Measurements from ENCODE around the gene ARID1B. TPM values are rescaled to one million over a fixed set of nuclear protein-coding genes. Genes with fewer than 3 reads are reported as not detected.

Gene ARID1B
- total RNA-seq, 1 donor from 2014 or later = 66.3 TPM

DNA sequence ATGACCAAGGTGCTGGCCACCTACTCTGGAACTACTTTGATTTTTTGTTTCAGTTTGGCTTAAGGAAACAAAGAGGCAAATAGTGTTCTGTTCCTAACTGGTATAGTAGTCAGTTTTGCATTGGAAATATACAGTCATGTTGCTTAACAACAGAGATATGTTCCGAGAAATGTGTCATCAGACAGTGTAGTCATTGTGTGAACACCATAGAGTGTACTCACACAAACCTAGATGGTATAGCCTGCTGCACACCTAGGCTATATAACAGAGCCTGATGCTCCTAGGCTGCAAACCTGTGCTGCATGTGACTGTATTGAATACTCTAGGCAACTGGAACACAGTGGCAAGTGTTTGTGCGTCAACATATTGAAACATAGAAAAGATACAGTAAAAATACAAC, 80.4 kb downstream of the ARID1B start:
- Mint-ChIP-seq H3K36me3 (ENCODE audit: low read depth) (peaks cover 3% of the 10 kb centered on the region), H3K9me3 (no peaks in the 10 kb centered on the region), H3K27me3 (ENCODE audit: low read depth) (no peaks in the 10 kb centered on the region), H3K4me3 (ENCODE audit: low read depth) (no peak overlapping the region), H3K27ac (peak overlapping the region; percentile 74), H3K4me1 (ENCODE audit: low read depth) (peaks cover 49% of the 10 kb centered on the region)
- no peak for DNase-seq (ENCODE audit: low spot score)
- intact Hi-C loops (cut with micrococcal nuclease) = loop anchor here (1.0 to 10.0 kb wide), 7 partner anchors 27 to 247 kb away; no protein-coding TSS in a partner anchor

- H3K4me1 Mint-ChIP-seq (ENCODE audit: low read depth) = peaks cover 51% of the 10 kb centered on the region
- intact Hi-C loops (cut with micrococcal nuclease) = loop anchor here (5.0 to 10.0 kb wide), 4 partner anchors 98 to 245 kb away; no protein-coding TSS in a partner anchor
- H3K4me3 Mint-ChIP-seq (ENCODE audit: low read depth) = no peak overlapping the region
- peaks cover 3% of the 10 kb centered on the region for H3K36me3 Mint-ChIP-seq (ENCODE audit: low read depth)
- DNase-seq (ENCODE audit: low spot score) = no peak
- no peaks in the 10 kb centered on the region for H3K9me3 Mint-ChIP-seq
- peak overlapping the region; percentile 5 for H3K27ac Mint-ChIP-seq
- no peaks in the 10 kb centered on the region for H3K27me3 Mint-ChIP-seq (ENCODE audit: low read depth)
Measured at GRCh38 chr6:156859686-156860085, 82.5 kb downstream of the ARID1B start.

DNA sequence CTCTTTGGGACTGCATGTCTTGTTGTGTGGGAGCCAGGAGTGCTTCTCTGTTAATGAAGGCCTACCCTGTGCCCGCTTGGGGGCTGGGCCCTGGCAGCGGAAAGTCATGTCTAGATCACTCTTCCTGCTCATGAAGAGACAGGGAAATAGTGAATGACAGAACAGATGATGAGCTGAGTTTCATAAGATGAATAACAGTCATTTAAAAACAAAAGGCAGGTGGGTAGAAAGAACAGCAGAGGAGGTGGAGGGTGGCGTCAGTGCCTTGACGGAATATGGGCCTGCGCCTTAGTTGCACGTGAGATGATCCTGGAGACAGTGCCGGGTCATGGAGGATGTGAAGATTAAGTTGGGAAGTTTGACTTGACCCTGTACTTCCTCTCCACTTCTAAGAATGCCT, 85.5 kb downstream of the ARID1B start:
- Mint-ChIP-seq H3K27ac (peak overlapping the region; percentile 13), H3K27me3 (ENCODE audit: low read depth) (no peaks in the 10 kb centered on the region), H3K36me3 (ENCODE audit: low read depth) (peaks cover 3% of the 10 kb centered on the region), H3K9me3 (no peaks in the 10 kb centered on the region), H3K4me3 (ENCODE audit: low read depth) (no peak overlapping the region), H3K4me1 (ENCODE audit: low read depth) (peaks cover 48% of the 10 kb centered on the region)
- intact Hi-C loops (cut with micrococcal nuclease) = no loop called here
- DNase-seq (ENCODE audit: low spot score) = no peak

DNA sequence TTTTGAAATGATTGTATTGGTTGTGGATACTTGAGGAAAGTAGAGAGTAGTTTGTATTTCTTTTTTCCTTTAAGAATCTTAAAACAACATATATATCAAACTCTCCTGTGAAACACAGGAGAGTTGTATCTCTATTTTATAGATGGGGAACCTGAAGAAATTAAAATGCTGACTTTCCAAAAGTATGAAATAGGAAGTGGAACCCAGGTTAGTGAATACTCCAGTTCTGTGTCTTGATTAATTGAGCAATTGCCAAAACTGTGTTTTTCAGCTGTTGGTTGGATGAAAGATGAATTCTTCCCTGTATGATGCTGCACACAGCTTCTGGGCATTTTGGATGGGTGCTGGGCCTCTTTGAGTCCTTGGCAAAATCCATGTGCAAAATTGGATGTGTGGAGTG, 86.3 kb downstream of the ARID1B start:
- Mint-ChIP-seq H3K4me3 (ENCODE audit: low read depth) (no peak overlapping the region), H3K9me3 (no peaks in the 10 kb centered on the region), H3K36me3 (ENCODE audit: low read depth) (no peaks in the 10 kb centered on the region), H3K27ac (no peak overlapping the region), H3K27me3 (ENCODE audit: low read depth) (no peaks in the 10 kb centered on the region), H3K4me1 (ENCODE audit: low read depth) (peaks cover 48% of the 10 kb centered on the region)
- DNase-seq (ENCODE audit: low spot score) = no peak
- intact Hi-C loops (cut with micrococcal nuclease) = no loop called here

DNA sequence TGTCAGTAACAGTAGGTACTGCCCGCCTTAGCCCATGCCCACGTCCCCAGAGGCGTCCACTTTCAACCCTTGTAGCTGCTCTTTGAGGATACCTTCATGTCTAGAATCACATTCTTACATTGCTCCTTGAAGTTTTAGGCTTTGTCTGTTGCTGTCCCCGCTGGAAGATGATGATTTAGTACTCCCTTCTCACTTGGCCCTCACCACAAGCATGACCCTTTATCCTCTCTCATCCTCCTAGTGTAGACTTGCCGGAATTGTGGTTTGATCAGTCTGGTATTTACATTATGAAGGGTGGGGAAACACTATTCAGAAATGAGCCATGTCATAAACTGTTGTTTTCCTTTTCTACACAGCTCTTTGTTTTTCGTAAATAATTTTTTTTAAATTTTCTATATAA, 87.4 kb downstream of the ARID1B start:
- DNase-seq (ENCODE audit: low spot score) = no peak
- intact Hi-C loops (cut with micrococcal nuclease) = no loop called here
- H3K27me3 Mint-ChIP-seq (ENCODE audit: low read depth) = no peaks in the 10 kb centered on the region
- no peak overlapping the region for H3K27ac Mint-ChIP-seq
- H3K4me3 Mint-ChIP-seq (ENCODE audit: low read depth) = no peak overlapping the region
- no peaks in the 10 kb centered on the region for H3K9me3 Mint-ChIP-seq
- H3K36me3 Mint-ChIP-seq (ENCODE audit: low read depth) = no peaks in the 10 kb centered on the region
- H3K4me1 Mint-ChIP-seq (ENCODE audit: low read depth) = peaks cover 47% of the 10 kb centered on the region

- Mint-ChIP-seq H3K36me3 (ENCODE audit: low read depth) (no peaks in the 10 kb centered on the region), H3K27ac (no peak overlapping the region), H3K9me3 (no peaks in the 10 kb centered on the region), H3K4me3 (ENCODE audit: low read depth) (no peak overlapping the region), H3K4me1 (ENCODE audit: low read depth) (peaks cover 44% of the 10 kb centered on the region), H3K27me3 (ENCODE audit: low read depth) (no peaks in the 10 kb centered on the region)
- intact Hi-C loops (cut with micrococcal nuclease) = no loop called here
- no peak for DNase-seq (ENCODE audit: low spot score)
Measured at GRCh38 chr6:156865019-156865629, 87.9 kb downstream of the ARID1B start.

DNA sequence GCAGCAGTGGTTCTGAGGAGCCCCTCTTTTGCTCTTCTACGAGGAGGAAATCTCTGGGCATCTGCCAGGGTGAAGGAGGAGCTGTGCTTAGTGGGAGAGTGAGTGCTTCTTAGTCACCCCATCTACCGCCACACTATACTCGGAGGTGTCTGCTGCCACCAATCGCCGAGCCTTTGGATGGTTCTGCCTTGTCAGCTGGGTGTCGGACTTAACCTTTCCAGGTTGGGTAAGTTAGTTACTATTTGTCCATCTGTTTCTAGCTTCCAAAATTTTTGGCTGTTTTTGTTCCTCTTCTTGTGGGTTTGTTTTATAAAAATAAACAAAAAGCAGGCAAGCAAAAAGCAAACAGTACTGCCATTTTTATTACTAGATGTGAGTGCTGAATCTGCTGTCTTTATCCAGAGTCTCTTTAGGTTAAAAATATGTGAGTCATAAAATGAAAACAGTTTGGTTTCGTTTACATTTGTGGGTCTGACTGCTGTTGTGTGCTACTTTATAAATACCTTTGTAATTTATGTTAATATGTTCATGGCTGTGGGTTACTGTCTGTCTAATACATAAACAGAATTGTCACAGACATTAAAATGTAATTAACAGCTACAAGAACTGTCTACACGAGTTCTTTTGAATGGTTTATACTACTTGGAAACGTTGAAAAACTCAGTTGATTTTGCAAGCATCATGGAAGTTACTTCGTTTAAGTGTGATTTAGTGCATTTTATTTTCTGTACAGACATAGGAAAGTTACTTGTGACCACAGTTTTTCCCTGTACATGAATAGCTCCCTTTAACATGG, 89.2 kb downstream of the ARID1B start:
- H3K4me1 Mint-ChIP-seq (ENCODE audit: low read depth) = peaks cover 41% of the 10 kb centered on the region
- intact Hi-C loops (cut with micrococcal nuclease) = no loop called here
- no peak for DNase-seq (ENCODE audit: low spot score)
- peak overlapping the region; percentile 29 for H3K27ac Mint-ChIP-seq
- H3K36me3 Mint-ChIP-seq (ENCODE audit: low read depth) = no peaks in the 10 kb centered on the region
- H3K9me3 Mint-ChIP-seq = no peaks in the 10 kb centered on the region
- H3K27me3 Mint-ChIP-seq (ENCODE audit: low read depth) = no peaks in the 10 kb centered on the region
- H3K4me3 Mint-ChIP-seq (ENCODE audit: low read depth) = no peak overlapping the region

DNA sequence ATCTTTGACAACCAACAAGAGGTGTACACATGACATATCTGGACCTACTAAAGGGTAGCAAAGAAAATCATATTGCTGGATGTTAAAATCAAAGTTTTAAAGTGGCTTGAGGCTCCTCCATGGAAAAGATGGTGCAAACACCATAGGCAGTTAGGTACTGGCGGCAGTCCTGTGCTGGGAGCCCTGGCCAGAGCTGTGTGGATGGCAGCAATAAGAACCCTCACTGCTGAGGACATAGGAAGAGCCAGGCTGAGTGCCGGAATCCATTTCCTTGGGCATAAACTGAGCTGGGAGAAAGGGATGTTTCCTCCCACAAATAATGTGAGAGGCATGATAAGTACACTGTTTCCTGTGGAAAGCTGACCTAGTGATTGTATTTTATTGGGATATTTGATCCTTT, 89.9 kb downstream of the ARID1B start:
- H3K36me3 Mint-ChIP-seq (ENCODE audit: low read depth) = no peaks in the 10 kb centered on the region
- no peaks in the 10 kb centered on the region for H3K9me3 Mint-ChIP-seq
- intact Hi-C loops (cut with micrococcal nuclease) = no loop called here
- H3K4me3 Mint-ChIP-seq (ENCODE audit: low read depth) = no peak overlapping the region
- peaks cover 37% of the 10 kb centered on the region for H3K4me1 Mint-ChIP-seq (ENCODE audit: low read depth)
- H3K27ac Mint-ChIP-seq = peak overlapping the region; percentile 28
- DNase-seq (ENCODE audit: low spot score) = no peak
- H3K27me3 Mint-ChIP-seq (ENCODE audit: low read depth) = no peaks in the 10 kb centered on the region

- intact Hi-C loops (cut with micrococcal nuclease) = no loop called here
- Mint-ChIP-seq H3K36me3 (ENCODE audit: low read depth) (no peaks in the 10 kb centered on the region), H3K4me1 (ENCODE audit: low read depth) (peaks cover 25% of the 10 kb centered on the region), H3K27me3 (ENCODE audit: low read depth) (no peaks in the 10 kb centered on the region), H3K9me3 (no peaks in the 10 kb centered on the region), H3K27ac (no peak overlapping the region), H3K4me3 (ENCODE audit: low read depth) (no peak overlapping the region)
- DNase-seq (ENCODE audit: low spot score) = no peak
Measured at GRCh38 chr6:156868385-156868784, 91.2 kb downstream of the ARID1B start.

DNA sequence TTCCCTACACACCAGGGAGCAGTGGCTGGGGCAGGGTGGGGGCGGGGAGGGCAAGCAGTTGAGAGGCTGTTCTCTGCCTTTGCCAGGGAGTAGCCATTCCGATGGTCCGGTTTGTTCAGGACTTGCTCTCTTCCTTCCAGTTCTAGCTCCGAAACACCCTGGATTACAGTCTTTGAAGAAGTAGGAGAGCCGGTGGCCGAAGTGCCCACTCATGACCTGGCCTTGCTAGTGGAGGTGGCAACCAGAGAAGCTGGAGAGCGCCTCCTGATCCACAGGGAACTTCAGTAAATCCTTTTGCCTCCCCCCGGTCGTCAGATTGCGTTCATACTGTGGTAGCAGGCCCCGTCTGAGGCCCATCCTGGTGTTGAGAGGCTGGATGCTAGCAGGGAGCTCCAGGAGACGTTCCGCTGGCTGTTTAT, 92.8 kb downstream of the ARID1B start:
- DNase-seq (ENCODE audit: low spot score) = no peak
- no peak overlapping the region for H3K27ac Mint-ChIP-seq
- H3K4me1 Mint-ChIP-seq (ENCODE audit: low read depth) = peaks cover 33% of the 10 kb centered on the region
- peaks cover 3% of the 10 kb centered on the region for H3K36me3 Mint-ChIP-seq (ENCODE audit: low read depth)
- H3K27me3 Mint-ChIP-seq (ENCODE audit: low read depth) = no peaks in the 10 kb centered on the region
- intact Hi-C loops (cut with micrococcal nuclease) = no loop called here
- H3K4me3 Mint-ChIP-seq (ENCODE audit: low read depth) = no peak overlapping the region
- H3K9me3 Mint-ChIP-seq = no peaks in the 10 kb centered on the region

DNA sequence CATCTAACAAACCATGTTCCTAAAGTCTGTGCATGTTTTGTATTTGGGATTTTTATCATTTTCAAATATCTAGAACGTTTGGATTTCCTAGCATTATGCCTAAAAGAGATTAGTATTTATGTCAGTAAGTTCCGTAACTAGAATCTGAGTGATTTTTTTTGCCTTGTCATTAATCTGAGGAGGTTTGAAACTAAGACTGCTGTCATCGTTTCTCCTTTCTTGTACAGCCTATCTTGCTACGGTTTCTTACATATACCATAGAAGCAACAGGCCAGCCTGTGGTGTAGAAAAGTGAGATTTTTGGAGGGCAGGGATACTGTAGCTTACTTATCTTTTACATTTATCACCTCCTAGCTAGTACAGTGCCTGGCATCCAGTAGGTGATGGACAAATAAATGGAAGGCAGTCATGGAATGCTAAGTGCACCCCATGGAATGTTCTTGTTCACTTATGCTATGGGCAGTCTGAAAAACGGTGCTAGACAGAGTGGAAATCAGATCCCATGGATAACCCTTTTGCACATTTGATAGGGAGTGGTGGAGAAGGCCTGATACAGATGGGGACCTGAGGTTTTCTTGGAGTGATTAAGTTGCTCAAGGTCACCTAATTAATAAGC, 93.9 kb downstream of the ARID1B start:
- Mint-ChIP-seq H3K4me1 (ENCODE audit: low read depth) (peaks cover 33% of the 10 kb centered on the region), H3K4me3 (ENCODE audit: low read depth) (no peak overlapping the region), H3K9me3 (no peaks in the 10 kb centered on the region), H3K27me3 (ENCODE audit: low read depth) (no peaks in the 10 kb centered on the region), H3K36me3 (ENCODE audit: low read depth) (peaks cover 3% of the 10 kb centered on the region), H3K27ac (no peak overlapping the region)
- no peak for DNase-seq (ENCODE audit: low spot score)
- intact Hi-C loops (cut with micrococcal nuclease) = no loop called here

DNA sequence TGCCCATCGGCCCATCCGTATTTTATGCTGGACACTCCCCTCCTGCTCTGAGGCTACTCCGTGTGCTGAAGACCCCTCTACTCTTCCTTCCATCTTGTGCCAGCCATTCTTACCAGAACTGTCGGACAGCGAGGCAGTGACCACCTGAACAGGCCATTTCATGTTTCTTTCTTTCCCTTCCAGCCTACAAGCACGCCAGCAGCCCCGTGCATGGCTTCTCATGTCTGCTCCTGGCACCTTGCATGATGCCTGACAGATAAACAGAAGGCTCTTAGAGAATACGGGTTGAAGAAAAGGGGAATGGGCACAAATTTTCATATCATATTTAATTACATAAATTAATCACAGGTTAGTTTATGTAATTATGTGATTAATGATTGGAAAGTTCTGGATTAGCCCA, 95.7 kb downstream of the ARID1B start:
- peak overlapping the region; percentile 29 for H3K27ac Mint-ChIP-seq
- peaks cover 18% of the 10 kb centered on the region for H3K4me1 Mint-ChIP-seq (ENCODE audit: low read depth)
- peaks cover 3% of the 10 kb centered on the region for H3K36me3 Mint-ChIP-seq (ENCODE audit: low read depth)
- H3K9me3 Mint-ChIP-seq = no peaks in the 10 kb centered on the region
- no peak for DNase-seq (ENCODE audit: low spot score)
- no peaks in the 10 kb centered on the region for H3K27me3 Mint-ChIP-seq (ENCODE audit: low read depth)
- intact Hi-C loops (cut with micrococcal nuclease) = no loop called here
- H3K4me3 Mint-ChIP-seq (ENCODE audit: low read depth) = no peak overlapping the region

All from activated T-helper 2 cell treated with anti-CD3 and anti-CD28 coated beads, Interferon-gamma antibody, Interleukin-2, Interleukin-4, amounts not matched to agents 10 μg/mL and 5 μg/mL and 100 μg/mL, durations not matched to agents 14 hours and 24 hours and 36 hours (primary cell).